ENCODE results near the gene TNFRSF21.

GRCh38 chr6:47300417-47300816 is 9.3 kb downstream of the TNFRSF21 start:
- TF ChIP-seq CTCF (conservative IDR thresholded peaks at IDR 0.05 in 1 of 2, IDR thresholded peaks at IDR 0.05 in 1 of 2; ENCODE audit: extremely low read depth in 1 of 2, insufficient read depth in 1 of 2, low read depth in 1 of 2, low read length in 2 of 2) (no peak), EZH2 (IDR thresholded peaks at IDR 0.05; ENCODE audit: borderline replicate concordance, low read length) (no peak)

Data from mammary epithelial cell (primary cell).